GM18508 (cell line): Measurements from ENCODE around the gene FAM110D.

Source experiments
- ATAC-seq: cut with Tn5 transposase; IDR thresholded peaks from one replicate; pipeline ENCODE4 v1.9.1; 2021; ENCODE audit warnings: moderate number of reproducible peaks; ENCODE audit not compliant: insufficient read depth, unreplicated experiment

The FAM110D gene

DNA sequence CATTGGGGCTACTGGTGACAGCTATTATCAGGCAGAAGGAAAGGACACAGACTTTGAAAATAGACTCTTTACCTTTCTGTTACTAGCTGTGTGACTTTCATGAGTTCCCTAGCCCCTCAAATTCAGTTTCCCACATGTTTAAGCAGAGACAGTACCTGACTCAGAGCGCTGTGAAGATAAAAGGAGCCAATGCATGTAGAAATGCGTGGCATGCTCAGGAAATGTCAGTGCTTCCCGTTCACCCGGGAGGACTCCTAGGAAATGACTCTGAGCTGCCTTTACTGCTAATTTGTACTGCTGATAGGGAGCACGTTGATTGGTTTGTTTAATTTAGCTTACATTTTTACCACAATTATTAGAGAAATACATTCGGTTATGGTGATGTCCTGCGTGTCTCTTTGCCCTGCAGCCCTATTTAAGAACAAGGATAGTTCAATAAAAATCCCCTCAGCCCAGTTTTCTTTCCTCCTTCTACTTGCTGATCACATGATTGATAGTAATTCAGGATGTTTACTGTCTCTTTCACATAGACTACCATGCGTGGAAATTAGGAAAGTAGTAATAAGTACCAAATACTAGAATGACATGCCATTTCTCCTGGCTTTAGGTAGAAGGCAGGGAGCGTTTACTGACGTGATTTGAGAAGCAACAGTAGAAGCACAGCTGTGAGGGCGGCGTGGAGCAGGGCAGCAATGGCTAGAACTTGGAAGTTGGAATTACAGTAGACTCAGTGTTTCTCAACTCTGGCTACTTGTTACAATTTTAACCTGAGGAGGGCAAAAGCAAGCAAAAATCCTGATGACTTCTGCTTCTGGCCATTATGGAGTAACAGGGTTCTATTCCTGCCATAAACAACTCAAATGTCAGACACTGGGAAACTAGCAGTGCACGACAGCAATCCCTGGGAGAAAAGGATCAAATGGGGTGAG is 31.4 kb upstream of the FAM110D start:
- ATAC-seq: no peak

DNA sequence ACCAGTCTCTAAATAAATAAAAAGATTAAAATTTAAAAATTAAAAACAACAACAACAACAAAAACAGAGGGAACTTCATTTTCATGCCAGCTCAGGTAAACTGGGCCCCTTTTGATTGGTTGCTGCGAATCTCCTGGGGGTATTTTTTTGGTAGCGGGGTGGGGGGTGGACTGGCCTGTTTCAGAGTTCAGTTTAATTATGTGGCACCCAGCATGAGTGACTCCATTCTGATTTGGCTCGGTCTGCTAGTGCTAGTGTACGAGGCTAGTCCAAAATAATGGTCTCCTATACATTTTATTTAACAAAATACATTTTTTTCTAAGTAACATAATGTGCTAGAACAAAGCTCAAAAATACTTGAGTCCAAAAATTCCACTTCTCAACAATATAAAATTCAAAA is 29.1 kb upstream of the FAM110D start:
- ATAC-seq: no peak

DNA sequence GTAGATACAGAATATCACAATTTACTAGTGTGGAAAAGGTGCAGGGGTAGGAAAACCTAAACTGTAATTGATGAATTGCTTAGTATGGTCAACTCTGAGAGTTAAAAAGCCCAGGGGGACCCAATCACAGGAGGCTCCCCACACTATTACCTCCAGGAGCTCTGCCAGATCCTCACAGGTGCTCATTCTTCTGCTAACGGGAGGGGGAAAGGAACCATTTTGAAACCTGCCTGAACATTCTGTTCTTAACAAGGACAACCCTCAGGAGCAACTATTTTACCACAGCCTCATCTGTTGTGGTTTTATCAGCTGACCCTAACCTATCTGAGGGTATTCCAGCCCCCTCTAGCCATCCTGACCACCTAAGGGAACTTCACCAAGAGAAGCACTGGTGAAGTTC is 28.2 kb upstream of the FAM110D start:
- ATAC-seq: no peak

DNA sequence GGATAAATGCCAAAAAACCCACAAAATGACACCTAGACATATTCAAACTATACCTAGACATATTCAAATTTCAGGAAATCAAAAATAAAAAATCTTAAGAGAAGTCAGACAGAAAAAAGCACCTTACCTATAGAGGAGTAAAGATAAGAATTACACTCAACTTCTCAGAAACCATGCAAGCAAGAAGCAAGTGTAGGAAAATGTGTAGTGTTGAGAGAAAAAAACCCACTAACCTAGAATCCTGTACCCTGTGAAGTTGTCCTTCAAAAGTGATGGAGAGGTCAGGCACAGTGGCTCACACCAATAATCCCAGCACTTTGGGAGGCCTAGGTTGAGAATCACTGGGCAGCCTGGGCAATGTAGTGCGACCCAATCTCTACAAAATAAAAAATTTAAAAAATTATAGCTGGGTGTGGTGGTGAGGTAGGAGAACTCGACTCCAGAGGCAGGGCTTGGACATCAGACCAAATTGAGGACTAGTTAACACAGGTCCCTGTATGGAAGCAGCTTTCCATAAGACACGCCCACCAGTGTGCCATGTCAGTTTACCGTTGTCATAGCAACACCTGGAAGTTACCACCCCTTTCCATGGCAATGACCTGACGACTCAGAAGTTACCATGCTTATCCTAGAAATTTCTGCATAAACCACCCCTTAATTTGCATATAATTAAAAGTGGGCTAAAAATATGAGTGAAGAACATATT is 26.6 kb upstream of the FAM110D start:
- no peak for ATAC-seq

DNA sequence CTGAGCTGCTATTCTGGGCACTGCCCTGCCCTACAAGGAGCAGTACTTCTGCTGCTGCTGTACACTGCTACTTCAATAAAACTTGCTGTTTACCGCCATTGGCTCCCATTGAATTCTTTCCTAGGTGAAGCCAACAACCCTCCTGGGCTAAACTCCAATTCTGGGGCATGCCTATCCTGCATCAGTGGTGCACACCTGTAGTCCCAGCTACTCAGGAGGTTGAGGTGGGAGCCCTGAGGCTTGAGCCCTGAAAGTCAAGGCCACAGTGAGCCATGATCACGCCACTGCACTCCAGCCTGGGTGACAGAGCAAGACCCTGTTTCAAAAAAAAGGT is 26.1 kb upstream of the FAM110D start:
- no peak for ATAC-seq

DNA sequence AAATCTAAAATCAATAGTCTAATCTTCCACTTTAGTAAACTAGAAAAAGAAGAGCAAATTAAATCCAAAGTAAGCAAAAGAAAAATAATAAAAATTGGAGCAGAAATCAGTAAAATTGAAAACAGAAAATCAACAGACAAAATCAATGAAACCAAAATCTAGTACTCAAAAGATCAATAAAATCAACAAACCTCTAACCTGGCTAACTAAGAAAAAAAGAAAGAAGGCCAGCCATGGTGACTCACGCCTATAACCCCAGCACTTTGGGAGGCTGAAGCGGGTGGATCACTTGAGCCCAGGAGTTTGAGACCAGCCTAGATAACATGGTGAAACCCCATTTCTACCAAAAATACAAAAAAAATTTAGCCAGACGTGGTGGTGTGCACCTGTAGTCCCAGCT is 24.4 kb upstream of the FAM110D start:
- no peak for ATAC-seq

DNA sequence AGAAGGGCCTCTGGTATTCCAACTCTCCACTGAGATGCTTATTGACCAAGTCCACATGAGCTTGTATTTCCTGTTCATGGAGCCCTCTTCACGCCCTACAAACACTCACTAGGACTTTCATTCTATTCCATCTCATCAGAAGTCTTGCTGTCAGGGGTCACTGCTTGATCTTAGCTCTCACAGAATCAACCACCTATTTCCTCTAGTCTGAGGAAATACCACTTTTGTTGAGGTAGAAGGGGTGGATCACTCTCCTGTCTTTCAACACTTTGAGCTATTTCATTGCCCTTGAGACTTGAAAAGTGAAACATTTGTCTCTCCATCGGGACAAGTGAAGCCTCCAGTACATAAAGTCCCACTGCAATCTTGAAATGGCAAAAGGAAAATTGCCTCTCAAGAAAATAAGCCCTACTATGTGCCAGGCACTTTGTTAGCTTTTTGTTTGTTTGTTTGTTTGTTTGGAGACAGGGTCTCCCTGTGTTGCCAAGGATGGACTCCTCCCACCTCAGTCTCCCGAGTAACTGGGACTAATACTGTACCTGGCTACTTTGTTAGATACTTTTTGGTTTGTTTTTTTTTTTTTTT is 19.8 kb upstream of the FAM110D start:
- no peak for ATAC-seq

DNA sequence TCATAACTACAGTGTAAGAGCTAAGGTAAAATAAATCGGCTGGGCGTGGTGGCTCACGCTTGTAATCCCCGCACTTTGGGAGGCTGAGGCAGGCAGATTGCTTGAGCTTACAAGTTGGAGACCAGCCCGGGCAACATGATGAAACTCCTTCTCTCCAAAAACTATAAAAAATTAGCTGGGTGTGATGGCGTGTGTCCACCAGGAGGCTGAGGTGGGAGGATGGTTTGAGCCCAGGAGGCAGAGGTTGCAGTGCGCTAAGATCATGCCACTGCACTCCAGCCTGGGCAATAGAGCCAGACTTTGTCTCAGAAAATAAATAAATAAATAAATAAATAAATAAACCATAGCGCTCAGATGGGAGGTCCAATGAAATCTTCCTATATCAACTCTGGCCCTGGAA is 16.7 kb upstream of the FAM110D start:
- ATAC-seq: no peak

DNA sequence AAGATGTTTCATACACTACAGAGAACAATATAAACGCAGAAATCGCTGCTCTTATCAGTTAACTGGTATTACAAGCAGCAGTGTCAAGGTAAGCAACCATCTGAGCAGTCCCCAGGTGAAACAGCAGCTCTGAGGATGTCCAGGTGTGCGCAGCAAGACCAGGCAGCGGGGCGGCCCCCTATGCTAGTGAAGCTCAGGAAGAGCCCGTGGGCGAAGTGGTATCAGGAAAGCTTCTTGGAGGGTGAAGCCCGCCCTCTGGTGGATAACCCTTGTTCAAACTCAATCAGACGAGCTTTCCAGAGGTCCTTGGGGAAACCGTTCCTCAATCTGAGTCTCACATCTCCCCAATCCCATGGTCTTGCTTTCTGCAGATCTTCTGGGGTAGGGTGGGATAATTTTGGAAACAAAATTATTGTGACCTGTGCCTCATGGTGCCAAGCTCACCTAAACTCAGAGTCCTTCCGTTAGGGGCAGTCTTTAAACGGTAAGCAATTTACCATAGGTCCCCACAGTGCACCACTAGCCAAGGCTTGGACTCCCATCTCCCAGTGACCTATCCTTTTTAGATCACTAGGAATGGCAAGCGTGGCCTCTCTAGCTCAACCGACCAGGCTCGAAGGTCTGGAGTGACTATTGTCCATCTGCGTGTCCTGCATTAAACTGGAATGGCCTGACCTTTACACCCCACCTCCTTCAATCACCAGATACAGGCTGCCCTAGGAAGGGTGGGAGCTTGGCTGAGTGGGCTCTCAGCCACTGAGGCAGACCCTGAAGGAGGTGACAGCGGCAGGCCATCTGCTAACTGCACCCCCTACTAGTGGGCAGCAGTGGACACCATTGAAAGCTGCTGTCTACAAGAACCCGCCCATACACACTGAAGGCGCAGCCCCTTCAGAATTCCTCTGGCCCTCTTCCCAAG is 13.6 kb upstream of the FAM110D start:
- ATAC-seq: no peak

DNA sequence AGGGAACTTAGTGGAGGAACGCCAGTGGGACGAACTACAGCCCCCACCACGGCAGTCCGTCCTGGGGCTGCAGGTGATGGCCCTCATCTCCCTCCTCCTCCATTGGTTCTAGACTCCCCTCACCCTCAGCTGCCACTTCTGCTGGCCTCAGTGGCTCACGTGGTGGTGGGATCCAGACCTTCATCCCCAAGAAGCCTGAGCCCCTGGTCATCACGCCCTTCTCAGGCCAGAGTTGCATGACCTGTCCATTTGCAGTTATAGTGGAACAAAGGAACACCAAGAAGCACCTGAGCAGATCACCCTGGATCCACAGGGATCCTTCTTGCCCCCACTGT is 13.0 kb upstream of the FAM110D start:
- ATAC-seq: no peak

DNA sequence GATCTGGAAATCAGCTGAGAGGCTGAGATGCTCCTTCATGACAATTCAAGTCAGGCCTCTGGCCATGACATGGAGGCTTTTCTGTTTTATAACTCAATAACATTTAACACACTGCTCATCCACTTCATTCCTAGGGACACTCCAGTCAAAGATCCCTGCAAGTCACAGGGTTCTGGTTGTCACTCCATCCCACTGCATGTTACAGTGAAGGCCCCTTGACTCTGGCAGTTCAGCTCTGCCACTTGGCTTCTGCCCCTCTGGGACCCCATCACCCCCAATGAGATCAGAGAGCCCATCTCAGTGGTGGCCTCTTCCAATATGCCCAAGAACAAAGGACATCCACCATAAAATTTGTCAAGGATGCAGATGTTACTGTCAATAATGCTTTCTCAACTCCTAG is 10.0 kb upstream of the FAM110D start:
- ATAC-seq: no peak

DNA sequence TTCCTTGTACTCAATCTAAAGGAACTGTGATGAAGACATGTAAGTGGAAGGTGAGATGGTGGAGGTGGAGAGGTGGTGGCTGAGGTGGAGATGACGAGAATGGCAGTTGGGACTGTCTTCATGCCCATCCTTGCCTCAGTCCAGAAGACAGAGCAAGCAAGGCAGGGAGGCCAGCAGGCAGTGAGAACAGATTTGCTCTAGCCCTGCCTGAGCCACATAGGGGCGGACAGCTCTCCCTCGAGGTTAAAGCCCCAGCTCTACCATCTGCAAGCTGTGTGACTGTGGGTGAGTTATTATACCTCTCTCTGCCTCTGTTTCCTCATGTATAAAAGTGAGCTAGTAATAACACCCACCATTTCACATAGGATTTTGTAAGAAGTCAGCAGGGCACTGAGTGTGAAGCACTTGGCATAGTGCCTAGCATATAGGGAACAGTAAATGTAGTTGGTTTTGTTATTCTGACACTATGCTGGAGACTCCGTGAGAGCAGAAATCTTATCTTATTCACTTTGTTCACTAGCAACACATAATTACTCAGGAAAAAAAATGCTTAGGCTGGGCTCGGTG is 4.8 kb upstream of the FAM110D start:
- ATAC-seq: no peak

DNA sequence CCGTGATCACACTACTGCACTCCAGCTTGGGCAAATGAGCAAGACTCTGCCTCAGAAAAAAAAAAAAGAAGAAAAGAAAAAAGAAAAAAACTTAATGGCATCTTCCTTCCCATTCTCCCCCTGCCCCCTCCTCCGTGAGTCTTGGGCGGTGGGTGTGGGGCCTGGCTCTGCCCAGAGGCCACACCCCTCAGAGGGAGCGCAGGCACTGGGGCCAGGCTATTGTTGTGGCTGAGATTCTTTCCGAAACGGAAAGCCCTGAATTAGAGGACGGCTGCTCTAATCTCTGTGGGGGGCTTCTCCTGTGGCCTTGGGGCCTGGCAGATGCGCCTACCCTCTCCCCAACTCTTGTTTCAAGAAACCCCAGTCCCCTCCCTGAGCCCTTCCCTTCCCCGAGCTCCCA is 4.1 kb upstream of the FAM110D start:
- no peak for ATAC-seq

DNA sequence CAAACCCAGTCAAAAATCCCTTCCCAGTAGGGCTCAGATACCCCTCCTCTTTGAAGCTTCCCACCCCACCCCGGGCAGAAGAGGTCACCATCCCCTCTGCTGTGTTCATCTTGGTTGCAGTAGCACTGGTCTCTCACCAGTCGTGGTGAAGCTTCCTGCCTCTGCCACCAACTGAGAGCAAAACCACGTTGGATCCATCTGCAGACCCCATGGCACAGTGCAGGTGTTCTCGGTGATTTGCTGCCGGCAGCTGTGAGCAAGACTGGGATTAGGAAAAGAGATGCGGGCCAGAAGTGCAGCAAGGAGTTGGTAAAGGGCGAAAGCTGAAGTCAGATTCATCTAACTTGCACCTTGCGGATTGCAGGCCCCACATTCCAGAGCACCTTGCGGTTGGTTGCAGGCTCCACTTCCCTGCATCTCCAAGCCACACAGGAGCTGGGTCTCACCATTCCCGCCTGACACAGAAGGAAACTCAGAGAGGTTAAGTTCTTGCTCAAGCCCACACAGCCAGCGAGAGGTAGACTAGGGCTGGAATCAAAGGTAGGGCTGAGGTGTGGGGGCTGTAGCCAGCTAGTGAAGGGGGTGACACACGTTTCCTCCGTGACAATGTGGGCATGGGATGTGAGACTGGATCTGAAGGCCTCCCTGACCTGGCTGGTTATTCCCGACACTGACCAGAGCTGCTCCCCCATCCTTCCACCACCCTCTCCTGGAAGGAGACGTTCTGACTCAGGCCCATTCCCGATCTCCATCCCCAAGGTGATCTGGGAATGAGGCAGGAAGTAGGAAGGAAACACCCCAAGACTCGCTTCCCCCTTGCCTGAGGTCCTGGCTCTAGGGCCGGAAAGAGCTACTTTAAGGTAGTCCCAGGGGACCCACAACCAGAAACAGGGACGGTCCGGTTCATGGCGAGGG is 3.3 kb upstream of the FAM110D start:
- ATAC-seq: no peak

DNA sequence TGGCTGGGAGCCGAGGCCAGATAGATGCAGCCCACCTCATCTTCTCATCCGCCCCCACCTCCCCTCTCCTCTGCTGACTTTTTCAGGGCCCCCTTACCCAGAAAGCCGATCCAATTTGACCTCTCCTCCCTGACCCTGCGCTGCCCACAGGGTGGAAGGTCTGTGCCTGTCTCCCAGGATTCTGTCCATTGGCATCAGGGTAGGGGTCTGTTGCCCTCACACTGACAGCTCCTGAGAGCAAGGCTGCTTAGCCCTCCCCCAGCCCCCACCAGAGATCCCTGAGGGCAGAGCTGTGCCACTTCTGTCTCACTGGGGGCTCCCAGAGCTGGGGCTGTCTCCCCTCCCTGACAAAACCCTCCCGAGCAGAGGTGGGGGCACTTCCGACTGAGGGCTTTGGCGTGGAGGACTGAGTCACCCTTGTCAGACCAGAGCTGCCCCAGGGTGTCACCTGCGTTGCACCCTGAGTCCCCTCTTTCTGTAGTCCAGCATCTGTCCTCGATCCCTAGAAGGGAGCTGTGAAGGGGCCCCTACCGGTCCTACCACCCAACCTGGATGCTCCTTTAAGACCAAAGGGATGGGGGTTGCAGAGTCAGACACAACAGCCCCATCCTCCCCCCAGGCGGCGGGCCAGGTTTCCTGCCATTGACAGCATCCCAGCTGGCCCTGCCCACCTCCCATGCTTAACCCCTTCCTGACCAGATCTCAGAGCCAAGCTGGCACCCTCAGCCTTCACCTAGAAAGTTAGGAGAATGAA is 2.4 kb upstream of the FAM110D start:
- ATAC-seq: no peak

DNA sequence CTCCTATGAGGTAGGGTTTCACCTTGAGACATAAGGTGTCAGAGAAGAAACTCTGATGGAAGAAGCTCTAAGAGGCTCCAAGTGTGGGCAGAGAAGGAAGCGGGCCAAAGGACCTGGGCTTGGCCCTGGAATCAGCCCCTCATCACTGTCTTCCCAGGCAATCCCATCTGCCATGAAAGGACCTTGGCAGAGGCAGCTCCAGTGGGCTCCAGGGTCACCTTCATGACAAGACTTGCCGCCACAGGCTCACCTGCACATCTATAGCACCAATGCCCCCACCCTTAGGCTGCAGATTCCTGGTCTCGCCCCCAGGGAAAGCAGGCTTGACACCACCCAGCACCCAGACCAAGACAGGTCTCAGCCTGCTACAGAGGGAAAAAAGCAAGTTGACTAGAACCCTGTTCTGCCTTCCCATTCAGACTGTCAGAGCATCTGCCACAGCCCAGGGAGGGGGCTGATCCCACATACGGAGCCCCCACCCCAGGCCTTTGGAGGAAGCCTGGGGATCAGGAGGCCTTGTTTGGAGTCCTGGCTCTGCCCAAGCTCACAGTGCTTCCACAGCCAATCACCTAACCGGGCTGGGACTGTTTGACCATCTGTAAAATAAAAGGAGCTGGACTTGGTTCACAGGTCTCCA is 490 bp upstream of the FAM110D start:
- ATAC-seq: no peak

DNA sequence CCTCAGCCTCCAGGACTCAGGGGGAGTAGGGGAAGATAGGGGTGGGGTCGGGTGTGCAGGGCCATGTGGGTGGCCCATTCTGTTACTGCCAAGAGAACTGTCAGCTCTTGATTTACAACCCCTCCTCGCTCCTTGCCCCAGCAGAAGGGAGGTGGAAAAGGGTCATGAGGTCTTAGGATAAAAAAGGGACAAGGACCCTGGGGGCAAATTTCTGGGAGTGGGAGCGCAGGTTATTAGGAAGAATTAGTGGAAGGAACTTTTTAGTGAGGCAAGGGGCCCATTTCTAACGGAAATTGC is 812 bp downstream of the FAM110D start:
- ATAC-seq: no peak
